Heart left ventricle (tissue), 13 donors: ENCODE measurements around the gene LRPPRC.

Experiments used
- POLR2A ChIP-seq, 2 donors: fragments of 450-650 bp; IDR thresholded peaks; one replicate each; pipeline ENCODE4 v1.6.1; 2017; ENCODE audit warnings: antibody characterized with exemption in 2 of 2, mild to moderate bottlenecking in 2 of 2, moderate library complexity in 2 of 2
- TF ChIP-seq, protein P1 (sequence below), 12 donors: fragments of 200-600 bp; sonication (generic) in 4 of 12; IDR thresholded peaks; one replicate each; pipeline versions ENCODE4 v1.5.0 to v1.8.0; 2018 to 2022; ENCODE audit warnings: antibody characterized with exemption in 12 of 12, mild to moderate bottlenecking in 5 of 12
- donor health status: ischemic (EF 13 %, LVEDD 7.1; RV severe dilation, severe dysfunction).
- donor health status: DM: no; HTN: yes; CAD: no.
- donor health status: DM: no; HTN: no; CAD: no.
- donor health status: ischemic (EF 25% LVEDD 6.9; RV normal size, moderate dysfunction).
- donor health status: ischemic (EF 25% LVEDD 5.7; RV mildly dilated, moderate dysfunction).
- donor health status: ischemic (EF 35%, LVEDD 5.7; RV mildly dilated, moderate dysfunction).
- donor health status: nonischemic (EF 11% LVEDD 7.7; RV severe dilation, severe dysfunction).
- donor health status: DM: yes; HTN: yes; CAD: no.
- donor health status: PGD.
- donor health status: ischemic (EF 29% LVEDD 5.4; RV normal size, mild dysfunction).
- donor health status: nonischemic (EF 23%, LVEDD 6.1; RV moderate dilation, normal function).

DNA sequence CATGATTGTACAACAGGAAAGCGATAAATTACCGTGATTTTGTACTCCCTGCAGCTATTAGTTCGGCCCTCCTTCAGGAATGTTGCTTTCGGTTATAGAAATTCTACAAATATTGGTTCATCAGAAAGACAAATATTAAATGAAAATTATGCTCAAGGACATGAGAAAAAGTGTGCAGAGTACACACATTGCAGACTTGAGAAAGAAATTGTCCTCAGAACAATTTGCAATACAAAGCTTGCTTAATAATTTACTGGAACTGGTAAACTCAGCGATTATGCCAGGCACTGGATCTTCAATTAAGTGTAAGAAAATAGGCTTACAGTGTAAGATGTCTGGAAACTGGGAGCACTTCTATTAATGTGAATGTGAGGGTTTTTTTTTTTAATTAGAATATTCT is 111.1 kb downstream of the LRPPRC start:
- TF ChIP-seq, protein P1, sequence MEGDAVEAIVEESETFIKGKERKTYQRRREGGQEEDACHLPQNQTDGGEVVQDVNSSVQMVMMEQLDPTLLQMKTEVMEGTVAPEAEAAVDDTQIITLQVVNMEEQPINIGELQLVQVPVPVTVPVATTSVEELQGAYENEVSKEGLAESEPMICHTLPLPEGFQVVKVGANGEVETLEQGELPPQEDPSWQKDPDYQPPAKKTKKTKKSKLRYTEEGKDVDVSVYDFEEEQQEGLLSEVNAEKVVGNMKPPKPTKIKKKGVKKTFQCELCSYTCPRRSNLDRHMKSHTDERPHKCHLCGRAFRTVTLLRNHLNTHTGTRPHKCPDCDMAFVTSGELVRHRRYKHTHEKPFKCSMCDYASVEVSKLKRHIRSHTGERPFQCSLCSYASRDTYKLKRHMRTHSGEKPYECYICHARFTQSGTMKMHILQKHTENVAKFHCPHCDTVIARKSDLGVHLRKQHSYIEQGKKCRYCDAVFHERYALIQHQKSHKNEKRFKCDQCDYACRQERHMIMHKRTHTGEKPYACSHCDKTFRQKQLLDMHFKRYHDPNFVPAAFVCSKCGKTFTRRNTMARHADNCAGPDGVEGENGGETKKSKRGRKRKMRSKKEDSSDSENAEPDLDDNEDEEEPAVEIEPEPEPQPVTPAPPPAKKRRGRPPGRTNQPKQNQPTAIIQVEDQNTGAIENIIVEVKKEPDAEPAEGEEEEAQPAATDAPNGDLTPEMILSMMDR (IDR thresholded peaks at IDR 0.05), result no peak
- TF ChIP-seq POLR2A (IDR thresholded peaks at IDR 0.05), result no peak
